Activated CD8-positive, alpha-beta memory T cell treated with anti-CD3 and anti-CD28 coated beads, Interleukin-2, amount 50 U/mL, for 4 hours (primary cell): Measurements from ENCODE around the gene BRD3OS.
A peak's percentile ranks its signal among the peaks of the same experiment; 100 is the strongest.

Source experiments
- DNase-seq: peaks from one replicate; pipeline ENCODE4 v3.0.0-alpha.2; 2020

The BRD3OS gene

DNA sequence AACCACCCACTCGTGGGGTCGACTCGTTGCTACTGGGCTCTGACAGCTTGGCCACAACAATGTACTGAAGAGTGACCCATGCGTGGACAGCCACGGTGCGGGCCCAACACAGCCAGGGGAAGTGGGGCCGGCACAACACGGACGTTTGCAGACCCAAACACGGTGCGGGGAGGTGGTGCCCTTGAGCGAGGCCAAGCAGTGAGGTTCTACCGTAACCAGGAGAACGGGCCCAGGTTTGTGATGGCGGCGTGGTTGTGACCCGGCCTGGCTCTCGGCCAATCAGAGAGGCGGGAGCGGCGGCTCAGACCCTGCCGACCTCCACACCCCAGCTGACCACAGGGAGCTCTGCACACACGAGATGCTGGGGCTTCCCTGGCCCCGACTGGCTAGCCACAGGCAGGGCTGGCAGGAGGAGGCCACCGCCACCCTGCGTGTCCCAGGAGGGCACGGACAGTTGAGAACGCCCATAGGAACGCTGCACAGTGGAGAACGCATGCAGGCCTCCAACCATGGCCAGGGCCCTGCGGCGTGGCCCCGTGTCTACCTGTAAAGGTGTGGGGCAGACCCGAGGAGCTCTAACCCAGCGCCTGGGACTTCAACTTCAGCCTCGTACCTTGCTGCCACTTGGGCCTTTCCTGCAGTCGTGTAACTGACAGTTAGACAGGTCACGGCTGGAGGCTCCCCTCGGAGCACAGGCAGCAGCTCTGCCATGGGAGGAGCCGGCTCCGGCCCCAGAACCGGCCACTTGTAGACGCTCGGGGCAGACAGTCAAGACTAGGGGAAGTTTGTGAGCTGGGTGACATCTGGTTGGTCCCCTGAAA lies 28.9 kb downstream of the BRD3OS start:
- peak; percentile 10 for DNase-seq

GRCh38 chr9:134054891-134055811 lies 29.9 kb downstream of the BRD3OS start:
- peak; percentile 14 for DNase-seq

DNA sequence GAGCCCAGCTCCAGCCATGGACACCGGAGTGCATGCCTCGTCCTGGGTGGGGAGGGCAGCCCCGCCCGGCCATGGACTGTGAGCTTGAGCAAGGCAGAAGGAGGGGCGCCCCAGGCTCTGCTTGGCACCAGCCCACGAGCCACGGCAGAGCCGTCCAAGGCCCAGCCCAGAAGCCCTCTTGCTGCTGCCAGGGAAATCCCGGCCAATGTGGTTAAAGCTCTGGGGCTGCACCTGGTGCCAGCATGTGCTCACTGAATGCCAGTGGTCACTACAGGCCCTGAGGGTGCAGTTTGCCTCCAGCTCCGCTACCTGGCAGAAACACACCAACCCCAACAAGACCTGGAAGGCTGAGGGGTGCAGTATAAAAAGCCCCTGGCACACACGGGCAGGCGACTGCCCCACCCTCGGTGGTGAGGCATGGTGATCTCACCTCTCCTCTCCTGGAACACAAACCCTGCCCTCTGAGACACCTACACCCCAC lies 30.7 kb downstream of the BRD3OS start:
- DNase-seq, result no peak

GRCh38 chr9:134056483-134057306 lies 31.4 kb downstream of the BRD3OS start:
- DNase-seq, result no peak

DNA sequence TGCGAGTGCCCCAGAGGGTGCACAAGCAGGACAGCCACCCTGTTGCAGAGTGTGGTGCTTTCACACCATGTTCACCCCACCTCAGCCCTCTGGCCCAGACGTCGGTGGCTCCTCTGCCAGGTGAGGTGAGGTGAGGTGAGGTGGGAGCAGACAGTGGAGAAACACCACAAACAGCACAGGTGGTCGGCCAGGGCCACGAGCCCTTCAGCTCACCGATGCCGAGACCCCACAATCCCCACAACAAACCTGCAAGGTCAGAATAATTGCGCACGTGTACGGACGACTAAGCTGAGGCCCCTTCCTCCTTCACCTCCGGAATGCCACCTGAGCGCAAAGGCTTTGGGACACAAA lies 32.0 kb downstream of the BRD3OS start:
- no peak for DNase-seq

DNA sequence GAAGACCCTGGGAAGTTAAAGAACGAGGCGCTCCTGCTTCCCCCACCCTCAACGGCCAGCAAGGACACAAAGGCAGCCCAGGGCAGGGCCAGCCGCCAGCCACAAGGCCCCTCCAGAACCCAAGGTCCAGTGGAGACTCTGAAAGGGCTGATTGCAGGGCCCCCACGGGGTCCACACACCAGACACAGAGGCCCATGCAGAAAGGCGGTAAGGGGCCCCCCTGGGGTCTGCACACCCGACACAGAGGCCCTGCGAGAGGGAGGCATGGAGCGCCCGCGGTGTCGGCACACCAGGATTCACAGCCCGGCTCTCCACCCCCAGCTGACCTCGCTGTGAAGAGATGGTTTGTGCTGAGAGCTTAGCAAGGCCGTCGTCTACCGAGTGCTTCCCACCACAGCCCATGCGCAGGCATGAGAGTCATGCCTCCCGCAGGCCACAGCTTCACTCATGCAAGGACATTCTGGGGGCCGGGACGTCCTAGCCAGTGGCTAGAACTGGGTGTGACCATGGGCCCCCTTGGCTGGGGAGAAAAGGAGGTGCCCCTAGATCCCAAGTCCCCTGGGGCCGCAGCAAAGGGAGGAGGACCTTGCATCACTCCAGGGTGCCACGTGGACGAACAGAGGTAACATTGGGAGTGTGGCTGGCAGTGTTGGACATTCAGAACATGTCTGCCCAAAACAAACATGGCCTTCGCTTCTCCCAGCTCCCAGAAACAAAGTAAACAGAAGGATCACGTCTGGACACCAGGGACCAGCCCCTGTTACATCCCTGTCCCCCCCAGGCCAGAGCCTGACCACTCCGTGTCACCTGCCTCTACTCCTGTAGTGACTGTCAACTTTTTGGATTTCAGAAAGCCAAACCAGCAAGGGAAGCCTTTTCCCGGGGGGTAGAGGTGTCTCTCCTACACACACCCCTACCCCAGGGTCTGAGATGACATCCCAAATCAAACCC lies 32.7 kb downstream of the BRD3OS start:
- no peak for DNase-seq

GRCh38 chr9:134058716-134059115 lies 33.4 kb downstream of the BRD3OS start:
- DNase-seq, result no peak

GRCh38 chr9:134059188-134059641 lies 33.9 kb downstream of the BRD3OS start:
- no peak for DNase-seq

- DNase-seq, result no peak
Observed at GRCh38 chr9:134059661-134060395, 34.5 kb downstream of the BRD3OS start.

DNA sequence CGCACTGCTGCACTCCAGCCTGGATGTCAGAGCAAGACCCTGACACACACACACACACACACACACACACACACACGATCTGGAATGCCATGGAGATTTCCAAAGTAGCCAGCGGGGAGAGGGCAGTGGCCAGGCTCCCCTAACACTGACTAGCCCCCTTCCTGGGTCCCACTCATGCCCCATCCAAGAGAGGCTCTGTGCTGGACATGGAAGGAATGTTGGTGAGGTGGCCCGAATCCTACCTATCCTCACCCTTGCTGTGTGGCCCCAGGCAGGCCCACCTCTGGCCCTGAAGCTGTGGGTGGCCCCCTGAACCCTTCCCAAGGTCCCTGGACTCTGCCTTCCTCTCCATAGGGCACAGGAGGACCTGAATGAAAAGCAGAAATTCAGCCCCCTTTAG lies 35.3 kb downstream of the BRD3OS start:
- peak; percentile 14 for DNase-seq

DNA sequence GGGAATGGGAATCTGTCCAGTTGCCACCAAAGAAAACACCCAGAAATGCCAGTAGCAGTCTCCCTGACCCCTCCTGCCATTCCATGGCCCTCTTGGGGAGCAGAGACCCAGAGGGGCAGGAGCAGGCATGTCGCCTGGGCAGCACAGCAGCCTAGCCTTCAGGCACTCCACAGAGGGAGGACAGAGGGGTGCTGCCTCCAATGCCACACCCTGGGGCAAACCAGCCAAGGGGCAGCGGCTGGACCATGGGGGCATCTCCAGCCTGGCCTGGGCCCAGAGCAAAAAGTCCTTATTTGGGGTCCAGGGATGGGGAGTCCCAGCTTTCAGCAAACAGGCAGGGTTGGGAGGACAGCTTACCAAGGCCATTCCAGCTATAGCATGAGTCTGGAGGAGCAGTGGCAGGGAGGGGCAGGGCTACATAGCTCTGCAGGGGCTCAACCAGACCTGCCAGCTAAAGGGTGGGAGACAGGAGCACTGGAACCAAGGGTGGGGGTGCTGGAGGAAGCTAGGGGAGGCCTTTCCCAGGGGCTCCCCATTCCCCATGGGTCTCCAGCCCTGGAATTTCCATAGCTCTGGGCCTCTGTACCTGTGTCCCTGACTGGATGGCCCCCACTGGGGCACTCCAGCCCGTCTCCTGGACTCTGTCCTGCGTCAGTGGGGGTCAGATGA lies 35.9 kb downstream of the BRD3OS start:
- DNase-seq, result no peak

- DNase-seq, result peak; percentile 13
Observed at GRCh38 chr9:134061688-134062371, 36.5 kb downstream of the BRD3OS start.

GRCh38 chr9:134062461-134063087 lies 37.3 kb downstream of the BRD3OS start:
- no peak for DNase-seq

DNA sequence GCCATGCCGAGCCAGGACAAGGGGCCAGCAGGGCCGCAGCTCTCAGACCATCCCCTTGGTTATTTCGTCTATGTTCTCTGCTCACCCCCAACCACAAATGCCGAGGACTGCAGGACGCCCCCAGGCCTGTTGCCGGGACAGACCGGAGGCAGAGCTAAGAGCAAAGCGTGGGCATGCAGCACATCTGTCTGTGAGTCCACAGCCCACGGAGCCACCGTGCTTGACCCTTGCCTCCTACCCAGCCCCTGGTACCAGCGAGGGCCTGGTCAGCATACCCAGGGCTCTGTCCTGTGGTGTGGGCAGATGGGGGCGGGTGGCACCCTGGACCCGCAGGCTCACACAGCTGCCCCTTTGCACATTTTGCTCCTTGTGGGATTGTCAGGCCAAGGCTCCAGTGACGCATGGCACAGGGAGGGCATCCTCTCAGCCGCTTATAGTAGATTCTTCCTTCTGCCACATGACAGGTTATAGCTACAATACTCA lies 37.8 kb downstream of the BRD3OS start:
- no peak for DNase-seq

- peak; percentile 14 for DNase-seq
Observed at GRCh38 chr9:134063571-134064450, 38.5 kb downstream of the BRD3OS start.

GRCh38 chr9:134064711-134065110 lies 39.4 kb downstream of the BRD3OS start:
- no peak for DNase-seq

GRCh38 chr9:134065612-134066419 lies 40.5 kb downstream of the BRD3OS start:
- DNase-seq, result peak; percentile 51
